GM12878 (cell line): ENCODE results near the gene FPGS. TPM values are rescaled to one million over a fixed set of nuclear protein-coding genes. Genes with fewer than 3 reads are reported as not detected.

Experiments
- BACH1 ChIP-seq: fragments of 450-650 bp; IDR thresholded peaks from 2 replicates; pipeline ENCODE4 v1.6.1; 2017; ENCODE audit warnings: mild to moderate bottlenecking, borderline replicate concordance
- EP300 ChIP-seq, 2 experiments: fragments of 150-350 bp in 1 of 2; IDR thresholded peaks; 2 replicates each; pipeline ENCODE4 v1.6.1; 2011 to 2012; ENCODE audit warnings: low read depth in 2 of 2, low read length in 2 of 2, borderline replicate concordance in 1 of 2, improper control_type of control experiment in 1 of 2, inconsistent platforms in 1 of 2; ENCODE audit not compliant: control insufficient read depth in 1 of 2
- GATAD2B ChIP-seq: fragments of 450-650 bp; conservative IDR thresholded peaks from 2 replicates; pipeline ENCODE4 v1.6.1; 2017; ENCODE audit warnings: low read depth, mild to moderate bottlenecking, moderate library complexity
- HDAC6 ChIP-seq: fragments of 200-600 bp; sonication (generic); IDR thresholded peaks from one replicate; pipeline ENCODE4 v1.8.0; 2017; ENCODE audit warnings: antibody characterized with exemption; ENCODE audit not compliant: unreplicated experiment
- JUND ChIP-seq: IDR thresholded peaks from 2 replicates; pipeline ENCODE4 v1.6.1; 2012; ENCODE audit warnings: low read depth, mild to moderate bottlenecking, low read length, improper control_type of control experiment, moderate library complexity
- MTA3 ChIP-seq: IDR thresholded peaks from 2 replicates; pipeline ENCODE4 v1.6.1; 2012; ENCODE audit warnings: low read length, inconsistent platforms, borderline replicate concordance
- NFYA ChIP-seq: IDR thresholded peaks from 2 replicates; pipeline ENCODE4 v1.6.1; 2011; ENCODE audit warnings: low read depth, mild to moderate bottlenecking, low read length, improper control_type of control experiment, borderline replicate concordance
- NFYB ChIP-seq: IDR thresholded peaks from 2 replicates; pipeline ENCODE4 v1.6.1; 2011; ENCODE audit warnings: low read depth, mild to moderate bottlenecking, low read length, improper control_type of control experiment, moderate library complexity; ENCODE audit not compliant: insufficient read depth
- NR2F1 ChIP-seq: fragments of 450-650 bp; conservative IDR thresholded peaks from 2 replicates; pipeline ENCODE4 v1.6.1; 2017; ENCODE audit warnings: mild to moderate bottlenecking
- POLR2AphosphoS5 ChIP-seq: IDR thresholded peaks from 2 replicates; pipeline ENCODE4 v1.6.1; 2011; ENCODE audit warnings: mild to moderate bottlenecking, low read length, inconsistent platforms
- RAD21 ChIP-seq: IDR thresholded peaks from 2 replicates; pipeline ENCODE4 v1.6.1; 2011; ENCODE audit warnings: mild to moderate bottlenecking, low read depth, low read length, moderate library complexity; ENCODE audit not compliant: insufficient read depth
- SKIL ChIP-seq: fragments of 450-650 bp; IDR thresholded peaks from 2 replicates; pipeline ENCODE4 v1.6.1; 2017; ENCODE audit warnings: mild to moderate bottlenecking, low read depth, inconsistent platforms; ENCODE audit not compliant: poor library complexity, severe bottlenecking
- SMAD5 ChIP-seq: IDR thresholded peaks from 2 replicates; pipeline ENCODE4 v1.6.1; 2016; ENCODE audit warnings: antibody characterized with exemption, low read depth
- SPI1 ChIP-seq: IDR thresholded peaks from 2 replicates; pipeline ENCODE4 v1.6.1; 2011; ENCODE audit warnings: low read depth, mild to moderate bottlenecking, low read length, moderate library complexity, borderline replicate concordance; ENCODE audit not compliant: insufficient read depth
- STAT1 ChIP-seq: fragments of 450-650 bp; conservative IDR thresholded peaks from 2 replicates; pipeline ENCODE4 v1.6.1; 2014; ENCODE audit warnings: antibody characterized with exemption, mild to moderate bottlenecking
- TCF3 ChIP-seq: IDR thresholded peaks from 2 replicates; pipeline ENCODE4 v1.6.1; 2012; ENCODE audit warnings: low read depth, mild to moderate bottlenecking, low read length, borderline replicate concordance; ENCODE audit not compliant: insufficient read depth
- USF2 ChIP-seq: IDR thresholded peaks from 2 replicates; pipeline ENCODE4 v1.6.1; 2011; ENCODE audit warnings: low read depth, low read length, improper control_type of control experiment, borderline replicate concordance
- ZNF217 ChIP-seq: fragments of 450-650 bp; IDR thresholded peaks from 2 replicates; pipeline ENCODE4 v1.6.1; 2017; ENCODE audit warnings: antibody characterized with exemption, mild to moderate bottlenecking
- ZNF24 ChIP-seq: fragments of 450-650 bp; IDR thresholded peaks from 2 replicates; pipeline ENCODE4 v1.6.1; 2017; ENCODE audit warnings: antibody characterized with exemption, mild to moderate bottlenecking
- polyA plus RNA-seq, 11 experiments: library from polyadenylated mRNA; depleted of rRNA in 4 of 11; unstranded in 6 of 11; stranded (reverse) in 5 of 11; fragments of >200 nt; fragmentation: Nextera tagmentation in 4 of 11; fragmentation: Illumina TruSeq in 1 of 11; extraction: Ambion mirVana in 4 of 11; extraction: Trizol in 1 of 11; gene quantifications; 1 replicate in 1 of 11; 2 replicates in 10 of 11; pipeline versions ENCODE4 v1.2.1 to v1.2.3, GENCODE V29; 2011 to 2016; ENCODE audit warnings: inconsistent platforms in 2 of 11, missing spikeins in 2 of 11, low read depth in 1 of 11
- total RNA-seq, 4 experiments: library from RNA; depleted of rRNA in 3 of 4; stranded (reverse); fragments of >200 nt in 3 of 4; fragmentation: Illumina TruSeq in 1 of 4; extraction: Trizol in 1 of 4; gene quantifications; 2 replicates each; pipeline versions ENCODE4 v1.2.1 to v1.2.3, GENCODE V29; 2013 to 2021
- TF ChIP-seq, protein P1 (sequence below): fragments of 150-350 bp; IDR thresholded peaks from 2 replicates; pipeline ENCODE4 v1.6.1; 2016; ENCODE audit warnings: low read depth, low read length
- TF ChIP-seq, protein P2 (sequence below): fragments of 450-650 bp; IDR thresholded peaks from 2 replicates; pipeline ENCODE4 v1.6.1; 2016; ENCODE audit warnings: mild to moderate bottlenecking

Gene FPGS
- total and polyA plus RNA-seq, 10 of the 15 experiments (the other 5 are each of a cell fraction or from before 2014, with no cell fraction given), result 1.2 to 127 (median 80.4) TPM

DNA sequence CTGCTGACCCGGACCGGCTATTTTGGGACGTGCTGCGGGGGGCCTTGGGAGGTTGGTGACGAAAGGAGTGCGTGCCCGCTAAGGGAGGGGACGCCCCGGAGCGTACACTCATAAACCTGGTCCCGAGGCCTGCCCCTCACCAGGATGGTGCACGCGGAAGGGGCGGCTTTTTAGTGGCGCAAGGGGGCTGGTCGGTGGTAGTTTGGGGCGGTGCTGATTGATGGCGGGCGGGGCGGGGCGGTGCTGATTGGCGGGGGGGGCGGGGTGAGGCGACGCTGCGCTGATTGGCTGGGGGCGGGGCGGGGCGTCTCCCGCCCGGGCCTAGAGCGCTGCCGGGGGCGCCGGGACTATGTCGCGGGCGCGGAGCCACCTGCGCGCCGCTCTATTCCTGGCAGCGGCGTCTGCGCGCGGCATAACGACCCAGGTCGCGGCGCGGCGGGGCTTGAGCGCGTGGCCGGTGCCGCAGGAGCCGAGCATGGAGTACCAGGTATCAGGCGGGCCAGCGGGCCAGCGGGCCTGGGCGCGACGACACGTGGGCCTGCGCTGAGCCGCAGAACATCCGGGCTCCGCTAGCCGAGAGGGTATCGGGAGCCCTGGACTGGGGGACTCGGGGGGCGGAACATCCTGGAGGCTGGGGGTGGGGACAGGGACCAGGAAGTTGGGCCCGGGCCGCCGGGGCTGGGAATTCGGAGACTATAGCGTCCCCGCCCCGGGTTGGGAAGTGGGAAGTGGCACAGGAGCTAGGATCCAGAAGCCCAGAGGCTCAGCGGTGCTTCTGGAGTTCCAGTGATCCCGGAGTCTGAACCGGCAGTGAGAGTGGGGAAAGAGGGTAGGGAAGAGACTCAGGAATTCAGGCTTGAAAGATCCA lies at the start of gene FPGS (continued):
- TF ChIP-seq TCF3 (peak; percentile 83), NR2F1 (peak; percentile 54; the same call in 1 of the 2 replicates), SKIL (no peak), ZNF217 (0 out of 2 replicates have a peak, but pooled peaks have one; percentile 52), JUND (0 out of 2 replicates have a peak, but pooled peaks have one; percentile 12), NFYA (no peak), SPI1 (no peak), HDAC6 (no peak), USF2 (no peak), NFYB (0 out of 2 replicates have a peak, but pooled peaks have one; percentile 8), SMAD5 (peak; percentile 7; the same call in 1 of the 2 replicates), ZNF24 (peak; percentile 60; the same call in 1 of the 2 replicates), BACH1 (peak; percentile 89), STAT1 (no peak), RAD21 (no peak), GATAD2B (peak; percentile 87; the same call in 1 of the 2 replicates), EP300 (IDR thresholded peaks at IDR 0.05; ENCODE audit: borderline replicate concordance in 1 of 2, control insufficient read depth in 1 of 2, low read depth in 2 of 2, low read length in 2 of 2) (no peak), POLR2AphosphoS5 (peak; percentile 61; the same call in 1 of the 2 replicates), MTA3 (no peak)
- TF ChIP-seq, protein P1, sequence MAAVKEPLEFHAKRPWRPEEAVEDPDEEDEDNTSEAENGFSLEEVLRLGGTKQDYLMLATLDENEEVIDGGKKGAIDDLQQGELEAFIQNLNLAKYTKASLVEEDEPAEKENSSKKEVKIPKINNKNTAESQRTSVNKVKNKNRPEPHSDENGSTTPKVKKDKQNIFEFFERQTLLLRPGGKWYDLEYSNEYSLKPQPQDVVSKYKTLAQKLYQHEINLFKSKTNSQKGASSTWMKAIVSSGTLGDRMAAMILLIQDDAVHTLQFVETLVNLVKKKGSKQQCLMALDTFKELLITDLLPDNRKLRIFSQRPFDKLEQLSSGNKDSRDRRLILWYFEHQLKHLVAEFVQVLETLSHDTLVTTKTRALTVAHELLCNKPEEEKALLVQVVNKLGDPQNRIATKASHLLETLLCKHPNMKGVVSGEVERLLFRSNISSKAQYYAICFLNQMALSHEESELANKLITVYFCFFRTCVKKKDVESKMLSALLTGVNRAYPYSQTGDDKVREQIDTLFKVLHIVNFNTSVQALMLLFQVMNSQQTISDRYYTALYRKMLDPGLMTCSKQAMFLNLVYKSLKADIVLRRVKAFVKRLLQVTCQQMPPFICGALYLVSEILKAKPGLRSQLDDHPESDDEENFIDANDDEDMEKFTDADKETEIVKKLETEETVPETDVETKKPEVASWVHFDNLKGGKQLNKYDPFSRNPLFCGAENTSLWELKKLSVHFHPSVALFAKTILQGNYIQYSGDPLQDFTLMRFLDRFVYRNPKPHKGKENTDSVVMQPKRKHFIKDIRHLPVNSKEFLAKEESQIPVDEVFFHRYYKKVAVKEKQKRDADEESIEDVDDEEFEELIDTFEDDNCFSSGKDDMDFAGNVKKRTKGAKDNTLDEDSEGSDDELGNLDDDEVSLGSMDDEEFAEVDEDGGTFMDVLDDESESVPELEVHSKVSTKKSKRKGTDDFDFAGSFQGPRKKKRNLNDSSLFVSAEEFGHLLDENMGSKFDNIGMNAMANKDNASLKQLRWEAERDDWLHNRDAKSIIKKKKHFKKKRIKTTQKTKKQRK, result no peak
- TF ChIP-seq, protein P2, sequence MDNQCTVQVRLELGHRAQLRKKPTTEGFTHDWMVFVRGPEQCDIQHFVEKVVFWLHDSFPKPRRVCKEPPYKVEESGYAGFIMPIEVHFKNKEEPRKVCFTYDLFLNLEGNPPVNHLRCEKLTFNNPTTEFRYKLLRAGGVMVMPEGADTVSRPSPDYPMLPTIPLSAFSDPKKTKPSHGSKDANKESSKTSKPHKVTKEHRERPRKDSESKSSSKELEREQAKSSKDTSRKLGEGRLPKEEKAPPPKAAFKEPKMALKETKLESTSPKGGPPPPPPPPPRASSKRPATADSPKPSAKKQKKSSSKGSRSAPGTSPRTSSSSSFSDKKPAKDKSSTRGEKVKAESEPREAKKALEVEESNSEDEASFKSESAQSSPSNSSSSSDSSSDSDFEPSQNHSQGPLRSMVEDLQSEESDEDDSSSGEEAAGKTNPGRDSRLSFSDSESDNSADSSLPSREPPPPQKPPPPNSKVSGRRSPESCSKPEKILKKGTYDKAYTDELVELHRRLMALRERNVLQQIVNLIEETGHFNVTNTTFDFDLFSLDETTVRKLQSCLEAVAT, result 0 out of 2 replicates have a peak, but pooled peaks have one; percentile 53
